ENCODE results near the gene GPC3. TPM values are rescaled to one million over a fixed set of nuclear protein-coding genes. Genes with fewer than 3 reads are reported as not detected.

The GPC3 gene
- total and polyA plus RNA-seq, 4 experiments from 2014 or later: 0.20 to 2.4 (median 0.22) TPM; not detected in 1

- H3K27me3 Mint-ChIP-seq: peaks cover 0 to 5% of the 10 kb centered on the region in 2 donors
- H3K4me1 Mint-ChIP-seq: no peaks in the 10 kb centered on the region
- no peak for DNase-seq
- ChIA-PET POLR2A (ENCODE audit: partially characterized antibody) (no interaction called here), CTCF (ENCODE audit: partially characterized antibody) (no interaction called here)
- no peaks in the 10 kb centered on the region for H3K4me1 ChIP-seq (ENCODE audit: insufficient read depth, low read length)
- no peaks in the 10 kb centered on the region for H3K9me3 Mint-ChIP-seq
- H3K36me3 Mint-ChIP-seq: no peaks in the 10 kb centered on the region
- intact Hi-C loops (cut with micrococcal nuclease): no loop called here
- no peak overlapping the region for H3K27ac Mint-ChIP-seq
- H3K36me3 ChIP-seq (ENCODE audit: insufficient read depth, low read length): no peaks in the 10 kb centered on the region
- no peaks in the 10 kb centered on the region for H3K9me3 ChIP-seq (ENCODE audit: control insufficient read depth in 1 of 2, low read length in 2 of 2)
- H3K4me3 Mint-ChIP-seq: no peak overlapping the region
- H3K27me3 ChIP-seq (ENCODE audit: insufficient read depth, low read length): no peaks in the 10 kb centered on the region
- no peak overlapping the region for H3K27ac ChIP-seq (ENCODE audit: low read depth, low read length)
- H3K4me3 ChIP-seq (ENCODE audit: low read length in 2 of 2): no peak overlapping the region
Measured at GRCh38 chrX:134006484-134007161, 21.2 kb upstream of the GPC3 start.

GRCh38 chrX:134004084-134004483 is 18.7 kb upstream of the GPC3 start:
- CTCF ChIA-PET (ENCODE audit: partially characterized antibody): no interaction called here
- Mint-ChIP-seq H3K4me3 (no peak overlapping the region), H3K36me3 (no peaks in the 10 kb centered on the region), H3K4me1 (no peaks in the 10 kb centered on the region), H3K9me3 (no peaks in the 10 kb centered on the region), H3K27me3 (peaks cover 0 to 8% of the 10 kb centered on the region in 2 donors), H3K27ac (no peak overlapping the region)
- no peaks in the 10 kb centered on the region for H3K36me3 ChIP-seq (ENCODE audit: insufficient read depth, low read length)
- H3K27ac ChIP-seq (ENCODE audit: low read depth, low read length): no peak overlapping the region
- no peaks in the 10 kb centered on the region for H3K9me3 ChIP-seq (ENCODE audit: control insufficient read depth in 1 of 2, low read length in 2 of 2)
- H3K4me1 ChIP-seq (ENCODE audit: insufficient read depth, low read length): no peaks in the 10 kb centered on the region
- no peak for DNase-seq
- intact Hi-C loops (cut with micrococcal nuclease): no loop called here
- POLR2A ChIA-PET (ENCODE audit: partially characterized antibody): no interaction called here
- no peaks in the 10 kb centered on the region for H3K27me3 ChIP-seq (ENCODE audit: insufficient read depth, low read length)
- H3K4me3 ChIP-seq (ENCODE audit: low read length in 2 of 2): no peak overlapping the region

GRCh38 chrX:134002921-134003615 is 17.7 kb upstream of the GPC3 start:
- intact Hi-C loops (cut with micrococcal nuclease): no loop called here
- Histone ChIP-seq H3K27me3 (ENCODE audit: insufficient read depth, low read length) (no peaks in the 10 kb centered on the region), H3K27ac (ENCODE audit: low read depth, low read length) (no peak overlapping the region), H3K4me1 (ENCODE audit: insufficient read depth, low read length) (no peaks in the 10 kb centered on the region), H3K4me3 (ENCODE audit: low read length in 2 of 2) (no peak overlapping the region), H3K9me3 (ENCODE audit: control insufficient read depth in 1 of 2, low read length in 2 of 2) (no peaks in the 10 kb centered on the region), H3K36me3 (ENCODE audit: insufficient read depth, low read length) (no peaks in the 10 kb centered on the region)
- ChIA-PET POLR2A (ENCODE audit: partially characterized antibody) (interaction anchor here (0.7 kb wide), 1 partner anchor 72 kb away, joined by 3 read pairs; no protein-coding TSS in a partner anchor), CTCF (ENCODE audit: partially characterized antibody) (no interaction called here)
- no peak for DNase-seq
- Mint-ChIP-seq H3K36me3 (no peaks in the 10 kb centered on the region), H3K27me3 (peaks cover 0 to 5% of the 10 kb centered on the region in 2 donors), H3K4me1 (no peaks in the 10 kb centered on the region), H3K9me3 (no peaks in the 10 kb centered on the region), H3K27ac (no peak overlapping the region), H3K4me3 (no peak overlapping the region)

- H3K27me3 ChIP-seq (ENCODE audit: insufficient read depth, low read length): no peaks in the 10 kb centered on the region
- no peaks in the 10 kb centered on the region for H3K9me3 ChIP-seq (ENCODE audit: control insufficient read depth in 1 of 2, low read length in 2 of 2)
- H3K36me3 ChIP-seq (ENCODE audit: insufficient read depth, low read length): no peaks in the 10 kb centered on the region
- DNase-seq: no peak
- no peaks in the 10 kb centered on the region for H3K9me3 Mint-ChIP-seq
- ChIA-PET POLR2A (ENCODE audit: partially characterized antibody) (no interaction called here), CTCF (ENCODE audit: partially characterized antibody) (no interaction called here)
- intact Hi-C loops (cut with micrococcal nuclease): no loop called here
- no peak overlapping the region for H3K27ac ChIP-seq (ENCODE audit: low read depth, low read length)
- no peaks in the 10 kb centered on the region for H3K4me1 ChIP-seq (ENCODE audit: insufficient read depth, low read length)
- H3K4me3 Mint-ChIP-seq: no peak overlapping the region
- H3K27ac Mint-ChIP-seq: no peak overlapping the region
- H3K36me3 Mint-ChIP-seq: no peaks in the 10 kb centered on the region
- H3K27me3 Mint-ChIP-seq: peaks cover 2 to 3% of the 10 kb centered on the region in 2 donors
- no peaks in the 10 kb centered on the region for H3K4me1 Mint-ChIP-seq
- H3K4me3 ChIP-seq (ENCODE audit: low read length in 2 of 2): no peak overlapping the region
Measured at GRCh38 chrX:134000260-134001245, 15.2 kb upstream of the GPC3 start.

- peaks cover 0 to 2% (median 0%) of the 10 kb centered on the region in 8 donors for H3K9me3 Mint-ChIP-seq
- H3K27ac Mint-ChIP-seq: no peak overlapping the region
- H3K27me3 Mint-ChIP-seq: peaks cover 2 to 3% of the 10 kb centered on the region in 2 donors
- Histone ChIP-seq H3K9me3 (ENCODE audit: control insufficient read depth in 1 of 2, low read length in 2 of 2) (no peaks in the 10 kb centered on the region), H3K4me3 (ENCODE audit: low read length in 2 of 2) (no peak overlapping the region), H3K27me3 (ENCODE audit: insufficient read depth, low read length) (no peaks in the 10 kb centered on the region), H3K4me1 (ENCODE audit: insufficient read depth, low read length) (no peaks in the 10 kb centered on the region), H3K36me3 (ENCODE audit: insufficient read depth, low read length) (no peaks in the 10 kb centered on the region), H3K27ac (ENCODE audit: low read depth, low read length) (no peak overlapping the region)
- ChIA-PET CTCF (ENCODE audit: partially characterized antibody) (no interaction called here), POLR2A (ENCODE audit: partially characterized antibody) (no interaction called here)
- no peak overlapping the region for H3K4me3 Mint-ChIP-seq
- H3K4me1 Mint-ChIP-seq: no peaks in the 10 kb centered on the region
- no peaks in the 10 kb centered on the region for H3K36me3 Mint-ChIP-seq
- DNase-seq: no peak
- intact Hi-C loops (cut with micrococcal nuclease): no loop called here
Measured at GRCh38 chrX:133999031-133999705, 13.8 kb upstream of the GPC3 start.

- Mint-ChIP-seq H3K4me1 (no peaks in the 10 kb centered on the region), H3K9me3 (peaks cover 0 to 2% (median 0%) of the 10 kb centered on the region in 8 donors), H3K27me3 (peaks cover 3 to 4% of the 10 kb centered on the region in 2 donors), H3K36me3 (no peaks in the 10 kb centered on the region), H3K4me3 (no peak overlapping the region), H3K27ac (no peak overlapping the region)
- Histone ChIP-seq H3K4me1 (ENCODE audit: insufficient read depth, low read length) (no peaks in the 10 kb centered on the region), H3K4me3 (ENCODE audit: low read length in 2 of 2) (no peak overlapping the region), H3K36me3 (ENCODE audit: insufficient read depth, low read length) (no peaks in the 10 kb centered on the region), H3K27me3 (ENCODE audit: insufficient read depth, low read length) (no peaks in the 10 kb centered on the region), H3K9me3 (ENCODE audit: control insufficient read depth in 1 of 2, low read length in 2 of 2) (no peaks in the 10 kb centered on the region), H3K27ac (ENCODE audit: low read depth, low read length) (no peak overlapping the region)
- ChIA-PET POLR2A (ENCODE audit: partially characterized antibody) (no interaction called here), CTCF (ENCODE audit: partially characterized antibody) (no interaction called here)
- no peak for DNase-seq
- intact Hi-C loops (cut with micrococcal nuclease): no loop called here
Measured at GRCh38 chrX:133995759-133996158, 10.4 kb upstream of the GPC3 start.

GRCh38 chrX:133994576-133994975 is 9.2 kb upstream of the GPC3 start:
- ChIA-PET CTCF (ENCODE audit: partially characterized antibody) (no interaction called here), POLR2A (ENCODE audit: partially characterized antibody) (no interaction called here)
- no peaks in the 10 kb centered on the region for H3K4me1 Mint-ChIP-seq
- Histone ChIP-seq H3K9me3 (ENCODE audit: control insufficient read depth in 1 of 2, low read length in 2 of 2) (no peaks in the 10 kb centered on the region), H3K4me1 (ENCODE audit: insufficient read depth, low read length) (no peaks in the 10 kb centered on the region), H3K4me3 (ENCODE audit: low read length in 2 of 2) (no peak overlapping the region), H3K27ac (ENCODE audit: low read depth, low read length) (no peak overlapping the region), H3K36me3 (ENCODE audit: insufficient read depth, low read length) (no peaks in the 10 kb centered on the region), H3K27me3 (ENCODE audit: insufficient read depth, low read length) (no peaks in the 10 kb centered on the region)
- H3K27ac Mint-ChIP-seq: no peak overlapping the region
- H3K27me3 Mint-ChIP-seq: peaks cover 3 to 4% of the 10 kb centered on the region in 2 donors
- H3K36me3 Mint-ChIP-seq: no peaks in the 10 kb centered on the region
- H3K4me3 Mint-ChIP-seq: no peak overlapping the region
- intact Hi-C loops (cut with micrococcal nuclease): no loop called here
- no peak for DNase-seq
- peaks cover 0 to 2% (median 0%) of the 10 kb centered on the region in 8 donors for H3K9me3 Mint-ChIP-seq

Data from CD4-positive, alpha-beta memory T cell (primary cell).